K562 (cell line): ENCODE measurements around the gene VPS11. TPM values are rescaled to one million over a fixed set of nuclear protein-coding genes. Genes with fewer than 3 reads are reported as not detected.
"Not testable (repeated sequence)": the region's sequence is repeated elsewhere in the genome, so short reads cannot be mapped to it uniquely, and the experiment has no call there.

Experiments used
- ATAC-seq: fragments of 200-7000 bp; cut with Tn5 transposase; 3 replicates; pipeline ENCODE4 v1.9.1; 2020; ENCODE audit warnings: moderate library complexity
- BruUV-seq: library from RNA; stranded (reverse); fragments of 400-500 nt; replicated peaks from 2 replicates; lab custom pipeline; 2021; lab: Mats Ljungman, UMichigan
- CTCF ChIA-PET: fragments of 300-600 bp; formaldehyde crosslinking; extraction: SDS; loops from one replicate; lab custom pipeline; 2021; ENCODE audit warnings: low intra/inter-chr PET ratio; lab: Yijun Ruan, JAX
- POLR2A ChIA-PET: fragments of 300-600, 350-650 bp; sonication (Branson Sonifier 250); formaldehyde crosslinking; extraction: SDS; loops from one replicate; lab custom pipeline; 2021; ENCODE audit warnings: antibody characterized with exemption, inconsistent platforms; lab: Yijun Ruan, JAX
- DNase-seq, 4 experiments: peaks; one replicate each; pipeline versions ENCODE4 v3.0.0 to v3.0.0-alpha.2; 2011 to 2018; ENCODE audit warnings: low spot score in 3 of 4, mixed read lengths in 3 of 4; ENCODE audit errors: extremely low read depth in 1 of 4
- FAIRE-seq: peaks from 2 replicates; lab custom pipeline; 2011; peaks lifted over from hg19 to GRCh38; lab: Jason Lieb, UNC
- H2AFZ ChIP-seq: 2 replicates; pipeline ENCODE4 v1.6.0; 2011; ENCODE audit warnings: low read depth, low read length, control low read depth, inconsistent platforms
- H3K27ac ChIP-seq: fragments of 200-600 bp; 3 replicates; pipeline ENCODE4 v1.8.0; 2011; ENCODE audit warnings: low read depth, mild to moderate bottlenecking, control low read depth, inconsistent platforms, low read length, moderate library complexity, mixed read lengths; ENCODE audit errors: extremely low read depth
- H3K27me3 ChIP-seq, 2 experiments: fragments of 300-600 bp in 1 of 2; 2 replicates in 1 of 2; 3 replicates in 1 of 2; pipeline versions ENCODE4 v1.6.0 to v1.8.0; 2011; ENCODE audit warnings: inconsistent platforms in 2 of 2, low read length in 2 of 2, mild to moderate bottlenecking in 1 of 2, mixed read lengths in 1 of 2, moderate library complexity in 1 of 2; ENCODE audit not compliant: control insufficient read depth in 2 of 2, insufficient read depth in 2 of 2
- H3K36me3 ChIP-seq: fragments of 300-600 bp; 3 replicates; pipeline ENCODE4 v1.8.0; 2011; ENCODE audit warnings: mild to moderate bottlenecking, low read length, inconsistent platforms; ENCODE audit not compliant: control insufficient read depth, insufficient read depth
- H3K4me1 ChIP-seq, 2 experiments: fragments of 200-600 bp in 1 of 2; replicated peaks in 1 of 2; 2 replicates in 1 of 2; 3 replicates in 1 of 2; pipeline versions ENCODE4 v1.5.1 to v1.8.0; 2011; ENCODE audit warnings: inconsistent platforms in 2 of 2, low read length in 2 of 2, mild to moderate bottlenecking in 1 of 2, mixed read lengths in 1 of 2, moderate library complexity in 1 of 2; ENCODE audit not compliant: control insufficient read depth in 2 of 2, insufficient read depth in 2 of 2
- H3K4me2 ChIP-seq: 2 replicates; pipeline ENCODE4 v1.6.1; 2011; ENCODE audit warnings: low read length, control low read depth, inconsistent platforms, mixed read lengths; ENCODE audit not compliant: insufficient read depth
- H3K4me3 ChIP-seq: fragments of 200-600 bp; sonication (generic), shearing (Covaris generic); 2 replicates; pipeline ENCODE4 v1.5.1; 2016; ENCODE audit warnings: control low read depth, inconsistent platforms
- H3K79me2 ChIP-seq: fragments of 200-600 bp; 3 replicates; pipeline ENCODE4 v1.8.0; 2011; ENCODE audit warnings: low read length, inconsistent platforms; ENCODE audit not compliant: control insufficient read depth, insufficient read depth
- H3K9ac ChIP-seq, 2 experiments: 2 replicates each; pipeline versions ENCODE4 v1.6.0 to v1.6.1; 2011; ENCODE audit warnings: low read depth in 2 of 2, low read length in 2 of 2, control low read depth in 1 of 2, inconsistent platforms in 1 of 2, mild to moderate bottlenecking in 1 of 2, mixed read lengths in 1 of 2; ENCODE audit not compliant: insufficient read depth in 1 of 2
- H3K9me1 ChIP-seq: one replicate; pipeline ENCODE4 v1.6.0; 2011; ENCODE audit warnings: inconsistent platforms, mild to moderate bottlenecking, low read length, moderate library complexity; ENCODE audit not compliant: control insufficient read depth, insufficient read depth
- H3K9me3 ChIP-seq: replicated peaks from 2 replicates; pipeline ENCODE4 v1.5.1; 2011; ENCODE audit warnings: low read depth, low read length, inconsistent platforms; ENCODE audit not compliant: control insufficient read depth, insufficient read depth
- H4K20me1 ChIP-seq: replicated peaks from 2 replicates; pipeline ENCODE4 v1.6.1; 2011; ENCODE audit warnings: low read length, inconsistent platforms, mixed read lengths; ENCODE audit not compliant: control insufficient read depth, insufficient read depth
- ZBTB33 ChIP-seq: sonication (generic); formaldehyde crosslinking; IDR thresholded peaks from 2 replicates; pipeline ENCODE4 v1.8.1; 2023; ENCODE audit warnings: mild to moderate bottlenecking, missing genetic modification reagents
- WGBS: fragments of 100-300 bp; shearing (Covaris generic); methylation state at CpG from one replicate; pipeline ENCODE4 v1.1.6; 2016; ENCODE audit warnings: low coverage, mixed read lengths; ENCODE audit not compliant: insufficient coverage; ENCODE audit errors: missing lambda C conversion rate; 5-methylcytosine and 5-hydroxymethylcytosine counted together
- in situ Hi-C: fragments of 300-500 bp; cut with MboI; formaldehyde crosslinking; loops from 4 replicates; pipeline ENCODE4 v1.15.0; 2018; ENCODE audit warnings: inconsistent platforms, mixed read lengths
- intact Hi-C: fragments of 100-400 bp; cut with micrococcal nuclease; formaldehyde crosslinking; loops from 2 replicates; pipeline ENCODE4 v1.14.2; 2022
- polyA plus RNA-seq, 8 experiments: library from polyadenylated mRNA; depleted of rRNA in 4 of 8; stranded (reverse) in 5 of 8; unstranded in 3 of 8; fragments of >200 nt; fragmentation: Nextera tagmentation in 2 of 8; fragmentation: Illumina TruSeq in 1 of 8; extraction: Ambion mirVana in 2 of 8; extraction: Trizol in 1 of 8; gene quantifications; 2 replicates each; pipeline versions ENCODE4 v1.2.1 to v1.2.3, GENCODE V29; 2011 to 2014; ENCODE audit warnings: inconsistent platforms in 1 of 8, missing spikeins in 1 of 8
- total RNA-seq, 7 experiments: library from RNA; depleted of rRNA in 6 of 7; stranded (reverse); fragments of >200 nt in 6 of 7; fragmentation: Illumina TruSeq in 2 of 7; extraction: Trizol in 2 of 7; gene quantifications; 2 replicates each; pipeline versions ENCODE4 v1.2.1 to v1.2.3, GENCODE V29; 2011 to 2021; ENCODE audit warnings: low replicate concordance in 1 of 7
- TF ChIP-seq, protein P1 (sequence below): fragments of 450-650 bp; IDR thresholded peaks from 2 replicates; pipeline ENCODE4 v1.6.1; 2017; ENCODE audit warnings: antibody characterized with exemption, mild to moderate bottlenecking

Gene VPS11
- total and polyA plus RNA-seq, 9 of the 15 experiments (the other 6 are each of a cell fraction or from before 2014, with no cell fraction given): 14.1 to 35.5 (median 27.5) TPM

DNA sequence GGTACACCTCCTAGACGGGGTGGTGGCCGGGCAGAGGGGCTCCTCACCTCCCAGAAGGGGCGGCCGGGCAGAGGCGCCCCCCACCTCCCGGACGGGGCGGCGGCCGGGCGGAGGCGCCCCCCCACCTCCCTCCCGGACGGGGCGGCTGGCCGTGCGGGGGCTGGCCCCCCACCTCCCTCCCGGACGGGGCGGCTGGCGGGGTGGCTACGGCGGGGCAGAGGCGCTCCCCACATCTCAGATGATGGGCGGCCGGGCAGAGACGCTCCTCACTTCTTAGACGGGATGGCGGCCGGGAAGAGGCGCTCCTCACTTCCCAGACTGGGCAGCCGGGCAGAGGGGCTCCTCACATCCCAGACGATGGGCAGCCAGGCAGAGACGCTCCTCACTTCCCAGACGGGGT, 8.5 kb upstream of the VPS11 start:
- H3K9me1 ChIP-seq, H3K4me3 ChIP-seq, BruUV-seq, ATAC-seq, POLR2A ChIA-PET, DNase-seq, H3K27ac ChIP-seq, H3K9ac ChIP-seq, in situ Hi-C loops, H3K27me3 ChIP-seq, H4K20me1 ChIP-seq, H3K9me3 ChIP-seq, CTCF ChIA-PET, H3K4me2 ChIP-seq, intact Hi-C loops, H2AFZ ChIP-seq, FAIRE-seq: not testable (repeated sequence)
- Histone ChIP-seq H3K79me2 (peaks cover 52% of the 10 kb centered on the region), H3K4me1 (peaks cover 27 to 28% of the 10 kb centered on the region in 2 experiments; a peak in 4 of 5 replicates), H3K36me3 (peaks cover 25% of the 10 kb centered on the region)
- no CpG with 5 or more reads among the region's 35 CpGs for WGBS
- TF ChIP-seq, protein P1, sequence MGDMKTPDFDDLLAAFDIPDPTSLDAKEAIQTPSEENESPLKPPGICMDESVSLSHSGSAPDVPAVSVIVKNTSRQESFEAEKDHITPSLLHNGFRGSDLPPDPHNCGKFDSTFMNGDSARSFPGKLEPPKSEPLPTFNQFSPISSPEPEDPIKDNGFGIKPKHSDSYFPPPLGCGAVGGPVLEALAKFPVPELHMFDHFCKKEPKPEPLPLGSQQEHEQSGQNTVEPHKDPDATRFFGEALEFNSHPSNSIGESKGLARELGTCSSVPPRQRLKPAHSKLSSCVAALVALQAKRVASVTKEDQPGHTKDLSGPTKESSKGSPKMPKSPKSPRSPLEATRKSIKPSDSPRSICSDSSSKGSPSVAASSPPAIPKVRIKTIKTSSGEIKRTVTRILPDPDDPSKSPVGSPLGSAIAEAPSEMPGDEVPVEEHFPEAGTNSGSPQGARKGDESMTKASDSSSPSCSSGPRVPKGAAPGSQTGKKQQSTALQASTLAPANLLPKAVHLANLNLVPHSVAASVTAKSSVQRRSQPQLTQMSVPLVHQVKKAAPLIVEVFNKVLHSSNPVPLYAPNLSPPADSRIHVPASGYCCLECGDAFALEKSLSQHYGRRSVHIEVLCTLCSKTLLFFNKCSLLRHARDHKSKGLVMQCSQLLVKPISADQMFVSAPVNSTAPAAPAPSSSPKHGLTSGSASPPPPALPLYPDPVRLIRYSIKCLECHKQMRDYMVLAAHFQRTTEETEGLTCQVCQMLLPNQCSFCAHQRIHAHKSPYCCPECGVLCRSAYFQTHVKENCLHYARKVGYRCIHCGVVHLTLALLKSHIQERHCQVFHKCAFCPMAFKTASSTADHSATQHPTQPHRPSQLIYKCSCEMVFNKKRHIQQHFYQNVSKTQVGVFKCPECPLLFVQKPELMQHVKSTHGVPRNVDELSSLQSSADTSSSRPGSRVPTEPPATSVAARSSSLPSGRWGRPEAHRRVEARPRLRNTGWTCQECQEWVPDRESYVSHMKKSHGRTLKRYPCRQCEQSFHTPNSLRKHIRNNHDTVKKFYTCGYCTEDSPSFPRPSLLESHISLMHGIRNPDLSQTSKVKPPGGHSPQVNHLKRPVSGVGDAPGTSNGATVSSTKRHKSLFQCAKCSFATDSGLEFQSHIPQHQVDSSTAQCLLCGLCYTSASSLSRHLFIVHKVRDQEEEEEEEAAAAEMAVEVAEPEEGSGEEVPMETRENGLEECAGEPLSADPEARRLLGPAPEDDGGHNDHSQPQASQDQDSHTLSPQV: 0 out of 2 replicates have a peak, but pooled peaks have one; percentile 2
- TF ChIP-seq ZBTB33 (CRISPR knock-in tag): peak; percentile 78
